HG03378 (cell line): ENCODE results near the gene CHAT.

Experiments used
- ATAC-seq: cut with Tn5 transposase; IDR thresholded peaks from one replicate; pipeline ENCODE4 v1.9.1; 2021; ENCODE audit warnings: mild to moderate bottlenecking, moderate library complexity; ENCODE audit not compliant: unreplicated experiment

Gene CHAT

GRCh38 chr10:49651039-49651835 lies 37.4 kb downstream of the CHAT start:
- ATAC-seq: no peak

DNA sequence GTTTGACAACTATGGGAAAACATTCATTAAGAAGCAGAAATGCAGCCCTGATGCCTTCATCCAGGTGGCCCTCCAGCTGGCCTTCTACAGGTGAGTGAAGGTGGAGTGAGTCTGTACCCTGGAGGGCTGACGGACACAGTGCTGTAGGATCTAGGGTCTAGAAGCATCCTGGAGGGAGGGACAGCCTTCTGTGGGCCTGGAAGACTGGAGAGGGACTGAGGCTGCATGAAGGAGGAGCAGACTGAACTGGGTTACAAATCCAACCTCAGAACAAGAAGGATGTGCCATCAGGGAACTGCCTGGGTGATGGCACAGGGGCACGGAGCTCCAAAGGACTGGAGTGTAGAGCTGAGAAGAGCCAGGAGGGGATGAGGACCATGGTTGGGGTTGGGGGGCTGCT lies 38.1 kb downstream of the CHAT start:
- no peak for ATAC-seq

- no peak for ATAC-seq
Observed at GRCh38 chr10:49652421-49653272, 38.8 kb downstream of the CHAT start.

DNA sequence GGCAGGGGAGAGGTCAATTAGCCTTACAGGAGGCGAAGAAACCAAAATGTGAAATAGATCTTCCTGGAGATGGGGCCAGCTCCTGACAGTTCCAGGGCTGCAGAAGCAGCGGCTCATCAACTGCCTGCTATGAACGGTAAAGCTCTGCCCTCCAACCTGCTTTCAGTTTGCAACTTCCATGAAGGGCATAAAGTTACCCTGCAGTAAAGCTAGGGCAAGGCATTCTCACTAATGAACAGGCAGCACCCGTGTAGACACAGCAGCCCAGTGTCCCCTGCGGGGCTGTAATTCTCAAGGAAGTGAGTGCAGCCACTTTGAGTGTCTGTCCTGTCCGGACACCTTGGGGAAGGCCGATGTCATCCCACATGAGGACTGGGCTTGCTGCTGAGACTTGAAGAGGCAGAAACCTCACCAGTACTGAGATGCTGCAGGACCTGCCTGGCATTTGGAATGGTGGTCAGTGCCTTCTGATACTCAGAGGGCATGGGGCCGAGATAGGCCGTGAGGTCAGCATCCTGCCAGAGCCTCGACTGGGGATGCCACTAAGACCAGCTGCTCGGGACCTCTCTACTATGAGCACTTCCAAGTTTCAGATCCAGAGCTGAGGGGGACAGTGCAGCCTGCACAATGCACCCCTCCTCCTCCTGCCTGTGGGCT lies 39.6 kb downstream of the CHAT start:
- ATAC-seq: no peak

DNA sequence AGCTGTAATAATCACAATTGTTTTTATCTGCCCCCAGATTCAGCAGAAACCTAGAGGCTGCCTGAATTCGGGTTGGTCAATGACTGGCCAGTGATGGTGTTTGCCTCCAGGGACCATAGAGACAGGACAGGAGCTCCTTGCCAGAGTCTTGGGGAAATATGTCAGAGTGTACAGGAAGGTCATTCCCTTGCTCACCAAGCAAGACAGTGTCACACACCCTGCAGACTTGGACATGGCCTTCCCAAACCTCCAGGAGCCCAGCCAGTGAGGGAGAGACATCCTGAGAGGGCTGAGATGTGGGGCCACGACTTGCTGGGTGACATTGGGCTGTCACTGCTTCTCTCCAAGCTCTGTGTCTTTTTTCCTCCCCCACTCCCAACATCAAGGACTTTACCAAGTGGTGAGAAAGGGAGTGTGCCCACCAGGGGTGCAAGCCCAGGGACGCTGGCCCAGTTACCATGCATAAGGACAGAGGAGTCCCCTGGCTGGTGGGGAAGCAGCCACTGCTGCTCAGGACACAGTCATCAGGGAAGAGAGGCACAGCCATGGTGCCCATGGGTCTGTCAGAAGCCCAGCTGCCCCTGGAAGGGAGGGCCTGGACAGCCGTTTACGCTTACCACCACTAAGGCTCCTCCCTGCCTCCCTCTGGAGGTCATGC lies 40.3 kb downstream of the CHAT start:
- no peak for ATAC-seq

DNA sequence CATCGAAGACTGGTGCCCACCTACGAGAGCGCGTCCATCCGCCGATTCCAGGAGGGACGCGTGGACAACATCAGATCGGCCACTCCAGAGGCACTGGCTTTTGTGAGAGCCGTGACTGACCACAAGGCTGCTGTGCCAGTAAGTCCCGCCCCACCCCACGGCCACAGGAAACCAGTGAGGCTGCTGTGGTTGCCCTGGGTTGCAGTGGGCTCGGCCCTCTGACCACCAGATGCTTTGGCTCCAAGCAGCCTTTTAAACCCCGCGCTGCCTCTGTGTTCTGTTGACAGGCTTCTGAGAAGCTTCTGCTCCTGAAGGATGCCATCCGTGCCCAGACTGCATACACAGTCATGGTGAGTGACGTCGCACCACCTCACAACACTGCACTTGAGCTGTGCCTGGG lies 41.3 kb downstream of the CHAT start:
- ATAC-seq: no peak

GRCh38 chr10:49656845-49657493 lies 43.1 kb downstream of the CHAT start:
- no peak for ATAC-seq

DNA sequence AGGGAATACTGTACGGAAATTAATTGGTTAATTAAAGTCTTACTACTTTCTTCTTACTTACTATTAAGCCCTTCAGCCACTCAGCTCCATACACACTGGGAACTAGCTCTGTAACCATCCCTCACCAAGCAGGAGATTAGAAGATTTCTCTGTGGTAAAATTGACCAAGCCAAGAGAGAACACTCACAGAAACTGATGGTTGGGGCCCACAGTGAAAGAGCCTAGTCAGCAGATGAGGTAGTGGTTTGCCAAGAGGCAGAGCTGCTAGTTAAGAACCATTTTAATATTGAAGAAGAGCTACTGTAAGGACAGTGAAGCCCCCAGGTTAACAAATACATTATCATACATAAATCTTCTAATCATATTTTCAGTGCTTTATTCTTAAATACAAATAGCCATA lies 43.8 kb downstream of the CHAT start:
- no peak for ATAC-seq

DNA sequence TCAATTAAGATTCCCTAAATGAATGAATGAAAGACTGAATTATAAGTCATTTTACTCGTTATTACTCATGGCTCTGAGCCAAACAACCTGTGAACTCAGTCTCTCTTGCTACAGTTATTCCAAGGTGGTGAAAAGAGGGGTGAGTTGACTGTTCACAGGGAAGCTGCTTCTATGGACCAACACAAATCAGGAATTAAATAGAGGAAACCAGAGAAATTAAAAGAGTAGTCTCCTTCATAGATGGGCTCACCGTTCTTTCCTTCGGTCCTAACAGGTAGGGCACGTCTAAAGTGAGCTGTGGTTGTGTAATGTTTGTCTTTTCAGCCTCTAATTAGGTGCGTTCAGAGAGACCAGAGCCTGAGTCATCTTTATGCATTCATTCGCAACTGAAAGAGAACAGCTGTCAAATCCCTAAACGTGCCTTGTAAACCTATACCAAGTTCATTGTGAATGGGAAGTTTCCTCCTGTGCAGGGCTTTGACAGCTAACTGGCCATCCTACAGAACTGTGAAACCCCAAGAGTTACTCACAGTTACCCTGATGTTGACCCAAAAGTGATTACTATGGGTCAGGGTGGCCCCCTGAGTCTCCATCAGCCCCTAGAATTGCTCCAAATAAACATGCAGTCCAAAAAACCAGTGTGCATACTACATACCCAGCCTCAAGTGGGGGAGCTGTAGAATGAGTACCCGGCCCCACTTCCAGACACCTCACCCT lies 47.5 kb downstream of the CHAT start:
- ATAC-seq: no peak

- no peak for ATAC-seq
Observed at GRCh38 chr10:49662169-49662830, 48.5 kb downstream of the CHAT start.

GRCh38 chr10:49663596-49663995 lies 49.8 kb downstream of the CHAT start:
- no peak for ATAC-seq

DNA sequence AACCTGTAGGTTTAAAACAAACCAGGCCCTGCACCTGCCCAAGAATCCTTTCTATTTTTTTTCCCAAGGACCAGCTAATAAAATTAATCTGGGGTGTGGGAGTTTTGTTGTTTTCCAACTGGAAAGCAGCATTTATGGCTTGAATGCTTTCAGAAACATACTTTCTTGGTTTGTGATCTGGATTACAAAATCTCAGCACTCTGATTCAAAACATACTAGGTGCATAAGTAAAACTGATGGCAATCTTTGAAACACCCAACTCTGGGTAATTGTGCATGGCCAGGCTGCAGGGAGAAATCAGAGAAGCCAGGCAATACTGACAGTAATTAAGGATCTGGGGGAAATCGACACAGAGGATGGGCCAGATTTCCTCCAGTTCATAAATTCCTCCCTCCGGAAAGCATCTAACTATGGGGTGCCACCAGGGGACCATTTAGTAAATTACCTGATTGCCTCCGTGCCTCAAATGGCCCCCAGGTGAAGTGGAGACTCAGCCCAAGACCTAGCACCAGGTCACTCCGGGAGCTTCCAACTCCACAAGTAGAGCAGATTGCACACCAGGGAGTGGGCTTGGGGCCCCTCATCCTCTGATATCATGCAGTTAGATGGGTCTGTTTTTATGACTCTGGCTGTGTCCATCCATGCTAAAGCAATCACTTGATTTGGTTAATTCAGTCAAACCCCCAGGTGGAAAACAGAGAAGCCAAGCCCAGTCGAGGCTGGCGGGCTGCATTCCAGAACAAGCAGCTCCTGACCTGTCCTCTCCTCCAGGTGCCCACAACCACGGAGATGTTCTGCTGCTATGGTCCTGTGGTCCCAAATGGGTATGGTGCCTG lies 50.4 kb downstream of the CHAT start:
- no peak for ATAC-seq

DNA sequence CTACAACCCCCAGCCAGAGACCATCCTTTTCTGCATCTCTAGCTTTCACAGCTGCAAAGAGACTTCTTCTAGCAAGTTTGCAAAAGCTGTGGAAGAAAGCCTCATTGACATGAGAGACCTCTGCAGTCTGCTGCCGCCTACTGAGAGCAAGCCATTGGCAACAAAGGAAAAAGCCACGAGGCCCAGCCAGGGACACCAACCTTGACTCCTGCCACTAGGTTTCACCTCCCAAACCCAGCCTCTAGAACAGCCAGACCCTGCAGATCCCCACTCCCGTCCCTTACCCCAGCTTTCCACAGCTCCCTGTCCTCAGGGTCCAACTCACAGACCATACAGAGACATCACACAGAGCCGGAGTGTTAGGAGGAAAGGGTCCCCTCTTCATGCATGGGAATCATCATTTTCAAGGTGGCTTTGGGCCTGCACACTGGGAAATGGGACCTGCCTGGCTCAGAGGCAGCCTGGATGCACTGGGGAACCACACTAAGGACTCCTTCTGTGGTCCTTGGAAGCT lies 51.1 kb downstream of the CHAT start:
- no peak for ATAC-seq

- ATAC-seq: no peak
Observed at GRCh38 chr10:49666054-49666615, 52.3 kb downstream of the CHAT start.

DNA sequence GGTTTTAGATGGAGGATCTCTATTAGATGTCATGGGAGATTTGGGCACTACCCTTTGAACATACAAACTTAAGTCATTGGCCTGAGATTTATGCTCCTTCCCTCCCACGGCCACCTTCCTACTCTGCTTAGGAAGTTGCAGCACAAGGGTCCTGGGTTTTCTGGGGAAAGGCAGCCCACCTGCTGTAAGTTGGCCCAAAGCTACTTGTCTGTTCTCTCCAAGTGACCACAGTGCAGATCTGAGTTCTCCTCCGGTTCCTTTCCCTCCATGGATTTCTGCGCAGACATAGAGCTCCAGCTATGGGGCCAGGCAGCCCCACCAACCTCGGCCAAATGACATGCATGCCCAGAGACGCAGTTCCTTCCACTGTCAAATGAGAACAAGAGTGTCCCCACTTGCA lies 52.8 kb downstream of the CHAT start:
- no peak for ATAC-seq

DNA sequence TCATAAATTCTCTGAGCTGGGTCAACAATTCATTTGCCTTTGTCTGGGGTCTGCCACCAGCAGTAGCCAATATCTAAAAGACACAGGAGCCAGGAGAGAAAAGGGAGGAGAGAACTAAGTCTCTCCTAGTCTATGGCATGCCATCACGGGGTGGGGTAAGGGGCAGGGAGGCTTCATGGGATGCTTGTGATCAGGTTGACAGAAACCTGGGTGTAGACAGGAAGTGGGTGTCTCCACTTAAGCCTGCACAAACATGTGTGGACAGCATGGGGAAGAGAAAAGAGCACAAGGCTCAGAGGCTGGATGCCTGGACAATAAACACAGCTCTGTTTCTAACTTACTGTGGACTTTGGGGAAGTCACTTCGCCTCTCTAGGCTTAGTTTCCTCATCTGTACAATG lies 54.2 kb downstream of the CHAT start:
- ATAC-seq: no peak

DNA sequence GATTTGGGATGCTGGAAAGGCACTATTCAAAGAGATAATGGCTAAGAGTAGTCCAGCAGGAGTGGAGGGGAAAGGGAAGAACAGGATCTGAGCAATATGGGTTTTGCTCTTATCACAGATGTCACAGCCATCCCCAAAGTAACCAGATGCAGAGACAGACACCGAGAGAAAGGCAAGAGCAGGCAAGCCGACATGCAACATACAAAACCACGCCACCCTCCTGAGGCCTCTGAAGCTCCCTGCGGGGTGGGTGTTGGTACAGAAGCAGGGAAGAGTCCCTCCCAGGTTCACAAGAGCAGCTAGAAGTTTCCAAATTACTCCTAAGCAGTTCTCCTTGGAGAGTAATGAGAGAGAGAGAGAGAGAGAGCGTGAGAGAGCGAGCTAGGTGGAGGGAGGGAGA lies 54.8 kb downstream of the CHAT start:
- no peak for ATAC-seq

- no peak for ATAC-seq
Observed at GRCh38 chr10:49678827-49679479, 65.1 kb downstream of the CHAT start.
